H1 (cell line): ENCODE measurements around the gene TXNRD2. TPM values are rescaled to one million over a fixed set of nuclear protein-coding genes. Genes with fewer than 3 reads are reported as not detected.

Source experiments
- GTF2F1 ChIP-seq: IDR thresholded peaks from 2 replicates; pipeline ENCODE4 v1.6.1; 2012; ENCODE audit warnings: low read depth, low read length, improper control_type of control experiment, borderline replicate concordance
- POU5F1 ChIP-seq: IDR thresholded peaks from 2 replicates; pipeline ENCODE4 v1.6.1; 2011; ENCODE audit warnings: low read depth, mild to moderate bottlenecking, low read length, moderate library complexity
- RAD21 ChIP-seq, 2 experiments: IDR thresholded peaks in 1 of 2; conservative IDR thresholded peaks in 1 of 2; 2 replicates each; pipeline ENCODE4 v1.6.1; 2011; ENCODE audit warnings: low read depth in 2 of 2, low read length in 2 of 2, improper control_type of control experiment in 1 of 2, inconsistent platforms in 1 of 2, mild to moderate bottlenecking in 1 of 2, moderate library complexity in 1 of 2
- RXRA ChIP-seq: IDR thresholded peaks from 2 replicates; pipeline ENCODE4 v1.6.1; 2011; ENCODE audit warnings: low read depth, mild to moderate bottlenecking, low read length, moderate library complexity; ENCODE audit not compliant: insufficient read depth
- SIRT6 ChIP-seq: IDR thresholded peaks from one replicate; pipeline ENCODE4 v1.7.1; 2012; ENCODE audit warnings: low read length, inconsistent platforms
- SRF ChIP-seq: IDR thresholded peaks from 2 replicates; pipeline ENCODE4 v1.6.1; 2011; ENCODE audit warnings: mild to moderate bottlenecking, low read depth, low read length, moderate library complexity
- polyA plus RNA-seq, 7 experiments: library from polyadenylated mRNA; depleted of rRNA in 3 of 7; stranded (reverse) in 5 of 7; unstranded in 2 of 7; fragments of >200 nt in 5 of 7; fragments of 200-250 nt in 2 of 7; gene quantifications; 1 replicate in 5 of 7; 2 replicates in 1 of 7; 4 replicates in 1 of 7; pipeline versions ENCODE4 v1.2.1 to v1.2.3, GENCODE V29; 2011 to 2013; ENCODE audit warnings: missing spikeins in 2 of 7, mixed read lengths in 2 of 7
- total RNA-seq: library from RNA; stranded (reverse); fragmentation: NEBNext Ultra II Directional; extraction: Animal tissue kit (Norgen Biotek cat#: 25700); gene quantifications from 2 replicates; pipeline ENCODE4 v1.2.1, GENCODE V29; 2021
- TF ChIP-seq, protein P1 (sequence below): IDR thresholded peaks from 2 replicates; pipeline ENCODE4 v1.6.1; 2012; ENCODE audit warnings: low read length, inconsistent platforms

TXNRD2 gene
- total and polyA plus RNA-seq, 2 of the 8 experiments (the other 6 are each of a cell fraction or from before 2014, with no cell fraction given), result 14.8 to 21.9 TPM

- no peak for TF ChIP-seq RXRA
- no peak for TF ChIP-seq POU5F1
- TF ChIP-seq RAD21 (IDR thresholded peaks at IDR 0.05 in 1 of 2, conservative IDR thresholded peaks at IDR 0.05 in 1 of 2; ENCODE audit: low read depth in 2 of 2, low read length in 2 of 2), result no peak
- TF ChIP-seq, protein P1, sequence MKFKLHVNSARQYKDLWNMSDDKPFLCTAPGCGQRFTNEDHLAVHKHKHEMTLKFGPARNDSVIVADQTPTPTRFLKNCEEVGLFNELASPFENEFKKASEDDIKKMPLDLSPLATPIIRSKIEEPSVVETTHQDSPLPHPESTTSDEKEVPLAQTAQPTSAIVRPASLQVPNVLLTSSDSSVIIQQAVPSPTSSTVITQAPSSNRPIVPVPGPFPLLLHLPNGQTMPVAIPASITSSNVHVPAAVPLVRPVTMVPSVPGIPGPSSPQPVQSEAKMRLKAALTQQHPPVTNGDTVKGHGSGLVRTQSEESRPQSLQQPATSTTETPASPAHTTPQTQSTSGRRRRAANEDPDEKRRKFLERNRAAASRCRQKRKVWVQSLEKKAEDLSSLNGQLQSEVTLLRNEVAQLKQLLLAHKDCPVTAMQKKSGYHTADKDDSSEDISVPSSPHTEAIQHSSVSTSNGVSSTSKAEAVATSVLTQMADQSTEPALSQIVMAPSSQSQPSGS, result no peak
- no peak for TF ChIP-seq SIRT6
- TF ChIP-seq SRF, result no peak
- no peak for TF ChIP-seq GTF2F1
These were observed 21.8 kb downstream of the TXNRD2 start (continued) for GRCh38 chr22:19919701-19920363.
